ENCODE data around the gene PTPRG.
A peak's percentile ranks its signal among the peaks of the same experiment; 100 is the strongest.

DNA sequence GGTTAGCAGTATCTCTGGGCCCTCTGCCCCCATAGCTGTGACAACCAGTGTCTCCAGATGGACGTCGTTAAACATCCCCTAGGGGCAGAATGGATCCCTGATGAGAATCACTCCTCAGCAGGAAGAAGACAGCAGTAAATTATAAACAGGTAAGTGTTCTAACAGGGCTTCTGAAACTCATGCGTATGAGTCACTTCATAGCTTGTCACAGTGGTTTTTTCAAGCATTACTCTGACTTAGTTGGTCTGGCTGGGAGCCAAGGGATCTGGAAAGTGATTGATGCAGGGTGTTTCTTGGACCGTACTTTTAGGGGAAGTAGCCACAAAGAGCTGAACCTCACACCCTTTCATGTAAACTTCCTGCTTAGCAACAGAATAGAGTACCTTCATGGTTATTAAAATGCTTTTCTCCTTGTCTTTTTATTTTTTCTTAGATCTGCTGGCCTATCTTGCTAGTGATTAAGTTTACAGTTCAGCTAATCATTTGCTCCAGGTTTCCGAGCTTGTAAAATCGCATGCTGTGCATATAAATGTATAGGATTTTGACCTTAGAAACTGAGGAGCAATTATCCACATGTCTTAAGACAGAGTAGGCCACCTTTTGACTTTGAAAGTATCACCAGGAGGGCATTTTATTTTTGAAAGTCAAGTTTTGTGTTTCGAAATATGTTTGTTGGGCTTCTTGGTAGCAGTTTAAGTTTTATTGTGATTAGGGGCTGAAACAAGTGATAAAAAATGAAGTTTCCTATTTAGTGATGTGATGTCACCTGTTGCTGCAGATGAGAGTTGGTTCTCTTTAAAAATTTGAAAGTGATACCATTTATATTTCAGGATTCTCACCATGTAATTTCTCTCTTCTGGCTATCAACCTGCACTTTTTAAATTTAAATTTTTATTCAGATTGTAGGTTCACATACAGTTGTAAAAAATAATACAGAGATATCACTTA lies 333.9 kb downstream of the PTPRG start:
- TF ChIP-seq, protein P1, sequence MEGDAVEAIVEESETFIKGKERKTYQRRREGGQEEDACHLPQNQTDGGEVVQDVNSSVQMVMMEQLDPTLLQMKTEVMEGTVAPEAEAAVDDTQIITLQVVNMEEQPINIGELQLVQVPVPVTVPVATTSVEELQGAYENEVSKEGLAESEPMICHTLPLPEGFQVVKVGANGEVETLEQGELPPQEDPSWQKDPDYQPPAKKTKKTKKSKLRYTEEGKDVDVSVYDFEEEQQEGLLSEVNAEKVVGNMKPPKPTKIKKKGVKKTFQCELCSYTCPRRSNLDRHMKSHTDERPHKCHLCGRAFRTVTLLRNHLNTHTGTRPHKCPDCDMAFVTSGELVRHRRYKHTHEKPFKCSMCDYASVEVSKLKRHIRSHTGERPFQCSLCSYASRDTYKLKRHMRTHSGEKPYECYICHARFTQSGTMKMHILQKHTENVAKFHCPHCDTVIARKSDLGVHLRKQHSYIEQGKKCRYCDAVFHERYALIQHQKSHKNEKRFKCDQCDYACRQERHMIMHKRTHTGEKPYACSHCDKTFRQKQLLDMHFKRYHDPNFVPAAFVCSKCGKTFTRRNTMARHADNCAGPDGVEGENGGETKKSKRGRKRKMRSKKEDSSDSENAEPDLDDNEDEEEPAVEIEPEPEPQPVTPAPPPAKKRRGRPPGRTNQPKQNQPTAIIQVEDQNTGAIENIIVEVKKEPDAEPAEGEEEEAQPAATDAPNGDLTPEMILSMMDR (IDR thresholded peaks at IDR 0.05): no peak
- TF ChIP-seq POLR2AphosphoS5 (IDR thresholded peaks at IDR 0.05): peak; percentile 50 to 63
- no peak for TF ChIP-seq POLR2A (IDR thresholded peaks at IDR 0.05; ENCODE audit: low read depth)
- no peak for TF ChIP-seq EP300 (IDR thresholded peaks at IDR 0.05)

All from esophagus muscularis mucosa (tissue), 4 donors.